HCT116 (cell line): ENCODE measurements around the gene RNF141. TPM values are rescaled to one million over a fixed set of nuclear protein-coding genes. Genes with fewer than 3 reads are reported as not detected.

Experiments used
- ATAC-seq: fragments of 200-7000 bp; cut with Tn5 transposase; 2 replicates; pipeline ENCODE4 v1.9.1; 2020; ENCODE audit warnings: mild to moderate bottlenecking, moderate library complexity
- BruUV-seq: library from RNA; stranded (reverse); fragments of 400-500 nt; replicated peaks from 2 replicates; lab custom pipeline; 2021; lab: Mats Ljungman, UMichigan
- CTCF ChIA-PET: fragments of 300-600 bp; sonication (Branson Sonifier 250); formaldehyde crosslinking; loops from one replicate; lab custom pipeline; 2021; ENCODE audit warnings: antibody characterized with exemption; lab: Charles Lee
- POLR2A ChIA-PET: fragments of 300-600, 350-600 bp; sonication (Branson Sonifier 250); formaldehyde crosslinking; loops from one replicate; lab custom pipeline; 2021; ENCODE audit warnings: antibody characterized with exemption; lab: Charles Lee
- RAD21 ChIA-PET, 2 experiments: fragments of 300-600 bp; sonication (Branson Sonifier 250); formaldehyde crosslinking; loops; one replicate each; lab custom pipeline; 2023; ENCODE audit warnings: low total read pairs in 2 of 2; ENCODE audit not compliant: uncharacterized antibody in 2 of 2, unreplicated experiment in 2 of 2, low non-redundant PET in 1 of 2; lab: Charles Lee
- DNase-seq: peaks from one replicate; pipeline ENCODE4 v3.0.0-alpha.2; 2010; ENCODE audit warnings: low read depth, low spot score
- H2AFZ ChIP-seq: fragments of 200-600 bp; shearing (Covaris generic), sonication (generic); 2 replicates; pipeline ENCODE4 v1.6.1; 2017; ENCODE audit warnings: low read depth, mixed run types, mixed read lengths, antibody characterized with exemption, low read length; ENCODE audit not compliant: poor library complexity, severe bottlenecking
- H3K27ac ChIP-seq: 2 replicates; pipeline ENCODE4 v1.5.1; 2012; ENCODE audit warnings: low read depth, low read length
- H3K27me3 ChIP-seq: fragments of 200-600 bp; sonication (generic); 2 replicates; pipeline ENCODE4 v1.6.1; 2016; ENCODE audit warnings: mixed run types, low read length, mixed read lengths; ENCODE audit not compliant: insufficient read depth
- H3K36me3 ChIP-seq, 2 experiments: fragments of 200-500 bp in 1 of 2; fragments of 200-600 bp in 1 of 2; sonication (Bioruptor generic) in 1 of 2; sonication (generic) in 1 of 2; 2 replicates each; pipeline versions ENCODE4 v1.5.1 to v1.6.1; 2014 to 2016; ENCODE audit warnings: low read length in 2 of 2, inconsistent platforms in 1 of 2, mixed read lengths in 1 of 2, mixed run types in 1 of 2; ENCODE audit not compliant: insufficient read depth in 2 of 2, control insufficient read depth in 1 of 2
- H3K4me1 ChIP-seq, 2 experiments: fragments of 200-600 bp in 1 of 2; sonication (generic) in 1 of 2; 2 replicates each; pipeline versions ENCODE4 v1.5.1 to v1.6.1; 2012 to 2017; ENCODE audit warnings: low read length in 2 of 2, inconsistent platforms in 1 of 2, mild to moderate bottlenecking in 1 of 2, mixed read lengths in 1 of 2, mixed run types in 1 of 2, moderate library complexity in 1 of 2; ENCODE audit not compliant: insufficient read depth in 2 of 2, control insufficient read depth in 1 of 2
- H3K4me2 ChIP-seq: fragments of 200-600 bp; sonication (generic); 2 replicates; pipeline ENCODE4 v1.6.1; 2017; ENCODE audit warnings: mixed run types, low read length, mixed read lengths
- H3K4me3 ChIP-seq, 2 experiments: fragments of 200-600 bp in 1 of 2; sonication (generic) in 1 of 2; replicated peaks in 1 of 2; 2 replicates each; pipeline ENCODE4 v1.5.1; 2011 to 2016; ENCODE audit warnings: low read length in 2 of 2, control low read depth in 1 of 2, low read depth in 1 of 2, mild to moderate bottlenecking in 1 of 2, mixed read lengths in 1 of 2, mixed run types in 1 of 2
- H3K79me2 ChIP-seq: fragments of 200-600 bp; sonication (generic); 2 replicates; pipeline ENCODE4 v1.6.1; 2017; ENCODE audit warnings: mild to moderate bottlenecking, mixed run types, low read length, moderate library complexity, mixed read lengths; ENCODE audit not compliant: insufficient read depth
- H3K9ac ChIP-seq: fragments of 200-600 bp; sonication (generic); 2 replicates; pipeline ENCODE4 v1.6.1; 2016; ENCODE audit warnings: low read length, mixed read lengths
- H3K9me2 ChIP-seq: fragments of 200-600 bp; sonication (generic), shearing (Covaris generic); 2 replicates; pipeline ENCODE4 v1.6.1; 2017; ENCODE audit warnings: mixed run types, mild to moderate bottlenecking, moderate library complexity; ENCODE audit not compliant: insufficient read depth
- H3K9me3 ChIP-seq, 2 experiments: fragments of 200-500 bp in 1 of 2; fragments of 200-600 bp in 1 of 2; sonication (Bioruptor generic) in 1 of 2; sonication (generic) in 1 of 2; 2 replicates each; pipeline ENCODE4 v1.6.1; 2014 to 2017; ENCODE audit warnings: low read length in 2 of 2, mixed read lengths in 2 of 2, inconsistent platforms in 1 of 2, low read depth in 1 of 2, mild to moderate bottlenecking in 1 of 2, mixed run types in 1 of 2, moderate library complexity in 1 of 2; ENCODE audit not compliant: control insufficient read depth in 1 of 2, insufficient read depth in 1 of 2
- H4K20me1 ChIP-seq: fragments of 200-600 bp; sonication (generic), shearing (Covaris generic); 2 replicates; pipeline ENCODE4 v1.6.1; 2017; ENCODE audit warnings: mixed run types, mild to moderate bottlenecking, moderate library complexity; ENCODE audit not compliant: insufficient read depth
- ELF1 ChIP-seq: IDR thresholded peaks from 2 replicates; pipeline ENCODE4 v1.6.1; 2012; ENCODE audit warnings: low read depth, borderline replicate concordance
- EZH2phosphoT487 ChIP-seq: fragments of 200-600 bp; IDR thresholded peaks from 2 replicates; pipeline ENCODE4 v1.6.1; 2018; ENCODE audit warnings: antibody characterized with exemption, borderline replicate concordance
- POLR2AphosphoS5 ChIP-seq: IDR thresholded peaks from 2 replicates; pipeline ENCODE4 v1.6.1; 2011; ENCODE audit warnings: mild to moderate bottlenecking, low read depth, low read length, moderate library complexity
- intact Hi-C: fragments of 100-400 bp; cut with micrococcal nuclease; formaldehyde crosslinking; loops from 2 replicates; pipeline ENCODE4 v1.10.0; 2022
- total RNA-seq: library from RNA; stranded (reverse); gene quantifications from one replicate; pipeline ENCODE4 v1.2.1, GENCODE V29; 2021; ENCODE audit not compliant: unreplicated experiment
- TF ChIP-seq, protein P1 (sequence below), 3 experiments: fragments of 200-600 bp in 1 of 3; sonication (generic) in 1 of 3; IDR thresholded peaks in 2 of 3; conservative IDR thresholded peaks in 1 of 3; 2 replicates each; pipeline ENCODE4 v1.5.1; 2012 to 2017; ENCODE audit warnings: low read depth in 2 of 3, low read length in 2 of 3, antibody characterized with exemption in 1 of 3, borderline replicate concordance in 1 of 3, control low read depth in 1 of 3, mild to moderate bottlenecking in 1 of 3, mixed read lengths in 1 of 3, mixed run types in 1 of 3, moderate library complexity in 1 of 3; ENCODE audit not compliant: insufficient read depth in 1 of 3
- TF ChIP-seq, protein P2 (sequence below): IDR thresholded peaks from 2 replicates; pipeline ENCODE4 v1.6.1; 2012; ENCODE audit warnings: low read depth

RNF141 gene
- total RNA-seq, 1 experiment from 2014 or later: 133 TPM

DNA sequence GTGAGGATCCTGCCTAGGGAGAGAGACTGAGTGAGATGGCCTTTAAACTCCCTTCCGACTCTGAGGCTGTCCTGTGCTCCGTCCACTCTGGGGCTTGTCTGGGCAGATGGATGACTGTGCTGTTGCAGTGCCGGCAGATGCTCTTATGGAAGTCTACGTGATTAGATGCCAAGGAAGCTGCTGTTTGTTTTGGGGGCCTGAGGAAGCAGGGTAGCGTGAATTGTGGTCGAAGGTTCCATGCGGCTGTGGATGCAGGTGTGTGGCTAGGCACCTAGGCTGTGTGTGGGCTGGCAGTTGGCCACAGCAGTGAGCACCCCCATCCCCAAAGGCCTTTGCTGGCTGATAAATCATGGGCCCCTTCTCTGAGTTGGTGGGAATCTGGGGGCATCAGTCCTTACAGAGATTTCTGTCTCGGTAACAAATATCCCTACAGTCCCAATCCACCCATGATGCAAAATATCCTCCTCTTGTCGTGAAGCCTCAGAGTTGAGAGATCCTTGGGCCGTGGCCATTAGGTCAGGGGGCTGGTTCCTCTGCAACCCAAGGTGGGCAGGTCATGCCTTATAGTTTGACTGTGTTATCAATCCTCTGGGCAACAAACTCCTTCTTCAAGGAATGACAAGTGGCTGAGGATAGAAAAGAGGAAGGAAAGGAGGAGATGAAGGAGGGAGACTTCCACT is 54.7 kb downstream of the RNF141 start:
- ChIA-PET RAD21 (no interaction called here), CTCF (no interaction called here), POLR2A (no interaction called here)
- Histone ChIP-seq H3K9ac (no peak overlapping the region), H3K4me3 (no peak overlapping the region), H3K9me3 (no peaks in the 10 kb centered on the region), H3K9me2 (no peaks in the 10 kb centered on the region), H3K4me2 (no peak overlapping the region), H3K79me2 (peaks cover 16% of the 10 kb centered on the region), H3K27me3 (no peaks in the 10 kb centered on the region), H3K36me3 (peaks cover 0 to 27% of the 10 kb centered on the region in 2 experiments; a peak in 1 of 4 replicates), H3K4me1 (peaks cover 44 to 57% of the 10 kb centered on the region in 2 experiments), H2AFZ (no peak overlapping the region), H4K20me1 (no peaks in the 10 kb centered on the region), H3K27ac (no peak overlapping the region)
- BruUV-seq: no TSS peak
- ATAC-seq: no peak
- TF ChIP-seq ELF1 (no peak), POLR2AphosphoS5 (no peak), EZH2phosphoT487 (no peak)
- TF ChIP-seq, protein P1, sequence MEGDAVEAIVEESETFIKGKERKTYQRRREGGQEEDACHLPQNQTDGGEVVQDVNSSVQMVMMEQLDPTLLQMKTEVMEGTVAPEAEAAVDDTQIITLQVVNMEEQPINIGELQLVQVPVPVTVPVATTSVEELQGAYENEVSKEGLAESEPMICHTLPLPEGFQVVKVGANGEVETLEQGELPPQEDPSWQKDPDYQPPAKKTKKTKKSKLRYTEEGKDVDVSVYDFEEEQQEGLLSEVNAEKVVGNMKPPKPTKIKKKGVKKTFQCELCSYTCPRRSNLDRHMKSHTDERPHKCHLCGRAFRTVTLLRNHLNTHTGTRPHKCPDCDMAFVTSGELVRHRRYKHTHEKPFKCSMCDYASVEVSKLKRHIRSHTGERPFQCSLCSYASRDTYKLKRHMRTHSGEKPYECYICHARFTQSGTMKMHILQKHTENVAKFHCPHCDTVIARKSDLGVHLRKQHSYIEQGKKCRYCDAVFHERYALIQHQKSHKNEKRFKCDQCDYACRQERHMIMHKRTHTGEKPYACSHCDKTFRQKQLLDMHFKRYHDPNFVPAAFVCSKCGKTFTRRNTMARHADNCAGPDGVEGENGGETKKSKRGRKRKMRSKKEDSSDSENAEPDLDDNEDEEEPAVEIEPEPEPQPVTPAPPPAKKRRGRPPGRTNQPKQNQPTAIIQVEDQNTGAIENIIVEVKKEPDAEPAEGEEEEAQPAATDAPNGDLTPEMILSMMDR (IDR thresholded peaks at IDR 0.05 in 2 of 3, conservative IDR thresholded peaks at IDR 0.05 in 1 of 3; ENCODE audit: borderline replicate concordance in 1 of 3, insufficient read depth in 1 of 3, low read depth in 2 of 3, low read length in 2 of 3): no peak
- TF ChIP-seq, protein P2, sequence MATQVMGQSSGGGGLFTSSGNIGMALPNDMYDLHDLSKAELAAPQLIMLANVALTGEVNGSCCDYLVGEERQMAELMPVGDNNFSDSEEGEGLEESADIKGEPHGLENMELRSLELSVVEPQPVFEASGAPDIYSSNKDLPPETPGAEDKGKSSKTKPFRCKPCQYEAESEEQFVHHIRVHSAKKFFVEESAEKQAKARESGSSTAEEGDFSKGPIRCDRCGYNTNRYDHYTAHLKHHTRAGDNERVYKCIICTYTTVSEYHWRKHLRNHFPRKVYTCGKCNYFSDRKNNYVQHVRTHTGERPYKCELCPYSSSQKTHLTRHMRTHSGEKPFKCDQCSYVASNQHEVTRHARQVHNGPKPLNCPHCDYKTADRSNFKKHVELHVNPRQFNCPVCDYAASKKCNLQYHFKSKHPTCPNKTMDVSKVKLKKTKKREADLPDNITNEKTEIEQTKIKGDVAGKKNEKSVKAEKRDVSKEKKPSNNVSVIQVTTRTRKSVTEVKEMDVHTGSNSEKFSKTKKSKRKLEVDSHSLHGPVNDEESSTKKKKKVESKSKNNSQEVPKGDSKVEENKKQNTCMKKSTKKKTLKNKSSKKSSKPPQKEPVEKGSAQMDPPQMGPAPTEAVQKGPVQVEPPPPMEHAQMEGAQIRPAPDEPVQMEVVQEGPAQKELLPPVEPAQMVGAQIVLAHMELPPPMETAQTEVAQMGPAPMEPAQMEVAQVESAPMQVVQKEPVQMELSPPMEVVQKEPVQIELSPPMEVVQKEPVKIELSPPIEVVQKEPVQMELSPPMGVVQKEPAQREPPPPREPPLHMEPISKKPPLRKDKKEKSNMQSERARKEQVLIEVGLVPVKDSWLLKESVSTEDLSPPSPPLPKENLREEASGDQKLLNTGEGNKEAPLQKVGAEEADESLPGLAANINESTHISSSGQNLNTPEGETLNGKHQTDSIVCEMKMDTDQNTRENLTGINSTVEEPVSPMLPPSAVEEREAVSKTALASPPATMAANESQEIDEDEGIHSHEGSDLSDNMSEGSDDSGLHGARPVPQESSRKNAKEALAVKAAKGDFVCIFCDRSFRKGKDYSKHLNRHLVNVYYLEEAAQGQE: no peak
- no peak for DNase-seq
- intact Hi-C loops: no loop called here
